ENCODE measurements around the gene LSMEM2. TPM values are rescaled to one million over a fixed set of nuclear protein-coding genes. Genes with fewer than 3 reads are reported as not detected.

Gene LSMEM2
- total and polyA plus RNA-seq, 2 of the 8 experiments (the other 6 are each of a cell fraction or from before 2014, with no cell fraction given) = 0.58 to 0.68 TPM

GRCh38 chr3:50320853-50321335 lies 42.0 kb downstream of the LSMEM2 start:
- ChIA-PET CTCF (ENCODE audit: partially characterized antibody) (interaction anchor here (0.5 to 5.6 kb wide), 23 partner anchors 11 to 1340 kb away, joined by 3 to 60 read pairs (median 4); partner anchors contain the start of genes CYB561D2, HYAL1, HYAL3 and NAA80), POLR2A (ENCODE audit: partially characterized antibody) (interaction anchor here (0.6 to 12.6 kb wide), 16 partner anchors 9 to 160 kb away, joined by 3 to 149 read pairs (median 6); partner anchors contain the start of genes GNAI2, HYAL1, HYAL3 and IFRD2)
- Histone ChIP-seq H3K4ac (replicated peaks; ENCODE audit: insufficient read length, low read depth, low read length) (no peak overlapping the region), H3K9me3 (ENCODE audit: insufficient read depth in 2 of 2, low read depth in 1 of 2, low read length in 1 of 2) (no peaks in the 10 kb centered on the region), H2AK5ac (ENCODE audit: low read depth, low read length) (no peak overlapping the region), H2BK15ac (ENCODE audit: low read length) (no peak overlapping the region; the same call in 1 of the 2 replicates), H3K9ac (replicated peaks in 1 of 4; ENCODE audit: extremely low read depth in 1 of 4, low read depth in 3 of 4, low read length in 3 of 4) (peak overlapping the region; percentile 89 to 100 (median 98)), H2BK120ac (replicated peaks; ENCODE audit: low read depth, low read length) (no peak overlapping the region), H3K36me3 (ENCODE audit: control insufficient read depth in 2 of 4, insufficient read depth in 4 of 4, low read length in 3 of 4) (peaks cover 19 to 38% (median 30%) of the 10 kb centered on the region in 4 experiments), H3K14ac (ENCODE audit: insufficient read length) (no peak overlapping the region), H4K20me1 (replicated peaks in 1 of 2; ENCODE audit: control insufficient read depth in 1 of 2, insufficient read depth in 2 of 2, low read length in 2 of 2) (peaks cover 19 to 31% of the 10 kb centered on the region in 2 experiments), H3K23ac (ENCODE audit: insufficient read length) (no peak overlapping the region), H3K79me1 (ENCODE audit: low read depth, low read length) (peaks cover 20% of the 10 kb centered on the region), H4K5ac (ENCODE audit: insufficient read length, low read depth, low read length) (peak overlapping the region; percentile 90), H3K27me3 (replicated peaks in 1 of 4; ENCODE audit: control insufficient read depth in 3 of 4, extremely low read depth in 1 of 4, insufficient read depth in 3 of 4, low read length in 3 of 4) (no peaks in the 10 kb centered on the region), H3K56ac (replicated peaks; ENCODE audit: insufficient read length, low read depth, low read length) (peak overlapping the region; percentile 3), H3K4me3 (ENCODE audit: extremely low read depth in 1 of 4, insufficient read depth in 2 of 4, low read depth in 3 of 4, low read length in 4 of 4) (peak overlapping the region; percentile 89 to 96 (median 94)), H4K8ac (ENCODE audit: extremely low read depth, insufficient read depth, low read length) (peak overlapping the region; percentile 99; the same call in 1 of the 2 replicates), H3K4me1 (replicated peaks in 1 of 4; ENCODE audit: control insufficient read depth in 3 of 4, insufficient read depth in 4 of 4, low read length in 3 of 4) (peaks cover 0 to 35% (median 19%) of the 10 kb centered on the region in 4 experiments; a peak in 6 of 7 replicates), H2BK5ac (ENCODE audit: low read depth, low read length) (peak overlapping the region; percentile 99), H3K23me2 (ENCODE audit: low read depth, low read length) (peaks cover 17% of the 10 kb centered on the region), H3K18ac (ENCODE audit: extremely low read depth, low read length) (peak overlapping the region; percentile 4; the same call in 1 of the 2 replicates), H3K79me2 (ENCODE audit: control insufficient read depth in 1 of 2, insufficient read depth in 2 of 2, low read length in 2 of 2) (peaks cover 0 to 25% of the 10 kb centered on the region in 2 experiments; a peak in 3 of 4 replicates), H3K4me2 (ENCODE audit: insufficient read depth in 1 of 2, low read depth in 2 of 2, low read length in 2 of 2) (peak overlapping the region; percentile 97), H3K27ac (ENCODE audit: low read depth, low read length) (peak overlapping the region; percentile 100), H4K91ac (replicated peaks; ENCODE audit: insufficient read length, low read length) (peak overlapping the region; percentile 29), H2BK12ac (ENCODE audit: low read depth, low read length) (0 out of 2 replicates have a peak overlapping the region, but pooled peaks have one; percentile 3), H2AFZ (ENCODE audit: low read length) (no peak overlapping the region), H2BK20ac (ENCODE audit: low read length) (no peak overlapping the region)
- FAIRE-seq = no peak
- 0% methylated on average over 19 of the region's 45 CpGs; no CpG with 5 or more reads in 1 of the 2 experiments for WGBS, 2 experiments (ENCODE audit: extremely low coverage in 1 of 2, insufficient coverage in 1 of 2, insufficient read length in 1 of 2, insufficient replicate concordance in 2 of 2, low coverage in 1 of 2, low lambda C conversion rate in 2 of 2, missing lambda C conversion rate in 1 of 2)
- peak in 1 of 2 experiments; percentile 90 for DNase-seq (ENCODE audit: low read depth in 1 of 2, low spot score in 2 of 2)
- no peak for TF ChIP-seq CTCF (IDR thresholded peaks at IDR 0.05; ENCODE audit: control extremely low read depth in 1 of 3, insufficient read depth in 1 of 3, low read depth in 1 of 3, low read length in 3 of 3)
- TF ChIP-seq YY1 (IDR thresholded peaks at IDR 0.05; ENCODE audit: low read depth, low read length) = no peak
- TF ChIP-seq KDM1A (IDR thresholded peaks at IDR 0.05; ENCODE audit: borderline replicate concordance, low read length) = no peak
- peak; percentile 30 for TF ChIP-seq ASH2L (IDR thresholded peaks at IDR 0.05; ENCODE audit: low read length)
- TF ChIP-seq, protein P1, sequence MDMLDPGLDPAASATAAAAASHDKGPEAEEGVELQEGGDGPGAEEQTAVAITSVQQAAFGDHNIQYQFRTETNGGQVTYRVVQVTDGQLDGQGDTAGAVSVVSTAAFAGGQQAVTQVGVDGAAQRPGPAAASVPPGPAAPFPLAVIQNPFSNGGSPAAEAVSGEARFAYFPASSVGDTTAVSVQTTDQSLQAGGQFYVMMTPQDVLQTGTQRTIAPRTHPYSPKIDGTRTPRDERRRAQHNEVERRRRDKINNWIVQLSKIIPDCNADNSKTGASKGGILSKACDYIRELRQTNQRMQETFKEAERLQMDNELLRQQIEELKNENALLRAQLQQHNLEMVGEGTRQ (IDR thresholded peaks at IDR 0.05; ENCODE audit: low read length) = 0 out of 2 replicates have a peak, but pooled peaks have one; percentile 35
- TF ChIP-seq EP300 (IDR thresholded peaks at IDR 0.05; ENCODE audit: borderline replicate concordance in 1 of 2, low read depth in 2 of 2, low read length in 2 of 2) = no peak
- TF ChIP-seq MAX (IDR thresholded peaks at IDR 0.05) = peak; percentile 72
